ENCODE results near the gene PCSK2. TPM values are rescaled to one million over a fixed set of nuclear protein-coding genes. Genes with fewer than 3 reads are reported as not detected.

PCSK2 gene
- total RNA-seq, 1 experiment from 2014 or later: not detected

GRCh38 chr20:17467120-17467655 lies 240.3 kb downstream of the PCSK2 start:
- no peak for DNase-seq
- Histone ChIP-seq H3K4me1 (no peaks in the 10 kb centered on the region), H3K27me3 (no peaks in the 10 kb centered on the region), H3K27ac (no peak overlapping the region), H3K4me3 (no peak overlapping the region), H3K9me3 (replicated peaks) (no peaks in the 10 kb centered on the region), H3K36me3 (no peaks in the 10 kb centered on the region)

- H3K27ac ChIP-seq: no peak overlapping the region
- H3K27me3 ChIP-seq: no peaks in the 10 kb centered on the region
- H3K4me3 ChIP-seq: no peak overlapping the region
- H3K9me3 ChIP-seq (replicated peaks): no peaks in the 10 kb centered on the region
- DNase-seq: no peak
- H3K36me3 ChIP-seq: no peaks in the 10 kb centered on the region
- no peaks in the 10 kb centered on the region for H3K4me1 ChIP-seq
These were observed 241.4 kb downstream of the PCSK2 start for GRCh38 chr20:17468073-17468840.

- Histone ChIP-seq H3K4me1 (no peaks in the 10 kb centered on the region), H3K9me3 (replicated peaks) (no peaks in the 10 kb centered on the region), H3K27me3 (no peaks in the 10 kb centered on the region), H3K4me3 (no peak overlapping the region), H3K36me3 (no peaks in the 10 kb centered on the region), H3K27ac (no peak overlapping the region)
- no peak for DNase-seq
These were observed 242.6 kb downstream of the PCSK2 start for GRCh38 chr20:17469246-17470030.

DNA sequence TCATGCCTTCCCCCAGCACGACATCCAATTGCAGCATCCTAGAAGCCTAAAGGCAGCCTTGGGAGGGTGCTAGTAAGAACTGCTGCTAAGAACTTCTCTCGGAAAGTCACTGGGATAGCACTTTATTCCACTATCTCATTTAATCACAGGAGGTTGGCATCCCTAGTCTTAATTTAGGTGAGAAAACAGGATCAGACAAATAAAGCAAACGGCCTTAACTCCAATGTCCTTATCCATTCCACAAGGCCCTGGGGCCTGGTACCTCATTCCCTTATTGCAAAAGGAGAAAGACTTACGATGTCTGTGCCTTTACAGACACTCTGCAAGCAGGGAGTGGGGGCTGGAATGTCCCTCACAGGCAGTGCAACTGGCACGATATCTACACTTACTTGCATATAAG lies 243.7 kb downstream of the PCSK2 start:
- Histone ChIP-seq H3K27me3 (no peaks in the 10 kb centered on the region), H3K4me1 (no peaks in the 10 kb centered on the region), H3K27ac (no peak overlapping the region), H3K9me3 (replicated peaks) (no peaks in the 10 kb centered on the region), H3K4me3 (no peak overlapping the region), H3K36me3 (no peaks in the 10 kb centered on the region)
- no peak for DNase-seq

- H3K4me1 ChIP-seq: no peaks in the 10 kb centered on the region
- no peak overlapping the region for H3K27ac ChIP-seq
- no peak for DNase-seq
- no peaks in the 10 kb centered on the region for H3K27me3 ChIP-seq
- no peaks in the 10 kb centered on the region for H3K9me3 ChIP-seq (replicated peaks)
- H3K4me3 ChIP-seq: no peak overlapping the region
- no peaks in the 10 kb centered on the region for H3K36me3 ChIP-seq
These were observed 244.1 kb downstream of the PCSK2 start for GRCh38 chr20:17470973-17471372.

GRCh38 chr20:17471606-17472187 lies 244.9 kb downstream of the PCSK2 start:
- DNase-seq: no peak
- Histone ChIP-seq H3K36me3 (no peaks in the 10 kb centered on the region), H3K4me3 (no peak overlapping the region), H3K9me3 (replicated peaks) (no peaks in the 10 kb centered on the region), H3K27ac (no peak overlapping the region), H3K4me1 (no peaks in the 10 kb centered on the region), H3K27me3 (no peaks in the 10 kb centered on the region)

DNA sequence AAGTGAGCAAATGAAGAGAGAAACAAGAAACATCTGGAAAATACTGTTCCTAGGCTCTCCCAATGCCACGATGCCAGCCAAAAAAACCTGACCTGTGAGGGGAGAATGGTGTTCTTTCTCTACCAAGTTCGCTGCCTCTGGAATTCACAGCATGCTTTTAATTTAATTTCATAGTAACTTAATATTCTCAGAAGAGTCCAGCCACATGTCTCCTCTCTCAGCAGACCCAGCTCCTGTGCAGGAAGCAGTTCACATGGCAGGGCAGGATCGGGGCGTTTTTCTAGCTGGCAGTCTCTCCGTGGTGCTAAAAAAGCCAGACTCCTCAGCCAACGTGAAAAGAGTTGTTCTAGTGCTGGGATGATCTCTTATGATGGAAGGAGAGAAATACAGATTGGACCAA lies 246.8 kb downstream of the PCSK2 start:
- no peak overlapping the region for H3K4me3 ChIP-seq
- no peak overlapping the region for H3K27ac ChIP-seq
- no peaks in the 10 kb centered on the region for H3K27me3 ChIP-seq
- no peaks in the 10 kb centered on the region for H3K4me1 ChIP-seq
- no peaks in the 10 kb centered on the region for H3K36me3 ChIP-seq
- H3K9me3 ChIP-seq (replicated peaks): no peaks in the 10 kb centered on the region
- no peak for DNase-seq

DNA sequence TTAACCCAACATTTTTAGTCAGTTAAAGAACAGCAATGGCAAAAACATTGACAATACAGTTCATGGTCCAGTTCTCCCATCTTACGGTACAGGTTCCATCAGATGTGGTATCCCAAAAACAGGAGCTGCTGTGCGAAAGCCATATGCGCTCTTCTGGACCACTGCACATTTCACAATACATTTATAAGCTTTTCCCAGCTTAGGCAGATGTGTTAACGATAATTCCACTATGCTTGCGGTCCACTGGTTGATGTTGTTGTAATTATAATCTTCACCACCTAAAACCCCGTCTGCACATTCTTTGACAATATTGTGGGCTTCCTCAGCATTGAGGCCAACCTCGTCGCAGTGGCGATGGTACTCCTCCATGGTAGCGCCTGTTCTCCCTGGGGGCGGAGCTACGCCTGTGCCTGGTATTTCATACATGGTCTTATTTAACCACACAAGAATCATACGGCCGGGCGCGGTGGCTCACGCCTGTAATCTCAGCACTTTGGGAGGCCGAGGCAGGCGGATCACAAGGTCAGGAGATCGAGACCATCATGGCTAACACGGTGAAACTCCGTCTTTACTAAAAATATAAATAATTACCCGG lies 252.3 kb downstream of the PCSK2 start:
- Histone ChIP-seq H3K4me1 (no peaks in the 10 kb centered on the region), H3K9me3 (replicated peaks) (no peaks in the 10 kb centered on the region), H3K27ac (no peak overlapping the region), H3K36me3 (no peaks in the 10 kb centered on the region), H3K4me3 (no peak overlapping the region), H3K27me3 (no peaks in the 10 kb centered on the region)
- no peak for DNase-seq

- Histone ChIP-seq H3K36me3 (no peaks in the 10 kb centered on the region), H3K4me1 (no peaks in the 10 kb centered on the region), H3K27me3 (no peaks in the 10 kb centered on the region), H3K4me3 (no peak overlapping the region), H3K27ac (no peak overlapping the region), H3K9me3 (replicated peaks) (no peaks in the 10 kb centered on the region)
- DNase-seq: no peak
These were observed 253.9 kb downstream of the PCSK2 start for GRCh38 chr20:17480696-17481095.

DNA sequence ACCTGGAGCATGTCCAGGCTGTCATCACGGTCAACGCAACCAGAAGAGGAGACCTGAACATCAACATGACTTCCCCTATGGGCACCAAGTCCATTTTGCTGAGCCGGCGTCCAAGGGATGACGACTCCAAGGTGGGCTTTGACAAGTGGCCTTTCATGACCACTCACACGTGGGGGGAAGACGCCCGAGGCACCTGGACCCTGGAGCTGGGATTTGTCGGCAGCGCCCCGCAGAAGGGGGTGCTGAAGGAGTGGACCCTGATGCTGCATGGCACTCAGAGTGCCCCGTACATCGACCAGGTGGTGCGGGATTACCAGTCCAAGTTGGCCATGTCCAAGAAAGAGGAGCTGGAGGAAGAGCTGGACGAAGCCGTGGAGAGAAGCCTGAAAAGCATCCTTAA lies 254.8 kb downstream of the PCSK2 start:
- H3K36me3 ChIP-seq: no peaks in the 10 kb centered on the region
- H3K4me3 ChIP-seq: no peak overlapping the region
- H3K27ac ChIP-seq: no peak overlapping the region
- H3K27me3 ChIP-seq: no peaks in the 10 kb centered on the region
- H3K4me1 ChIP-seq: no peaks in the 10 kb centered on the region
- no peak for DNase-seq
- no peaks in the 10 kb centered on the region for H3K9me3 ChIP-seq (replicated peaks)

- Histone ChIP-seq H3K36me3 (no peaks in the 10 kb centered on the region), H3K27me3 (no peaks in the 10 kb centered on the region)
- DNase-seq: no peak
These were observed 255.7 kb downstream of the PCSK2 start for GRCh38 chr20:17482536-17482935.

DNA sequence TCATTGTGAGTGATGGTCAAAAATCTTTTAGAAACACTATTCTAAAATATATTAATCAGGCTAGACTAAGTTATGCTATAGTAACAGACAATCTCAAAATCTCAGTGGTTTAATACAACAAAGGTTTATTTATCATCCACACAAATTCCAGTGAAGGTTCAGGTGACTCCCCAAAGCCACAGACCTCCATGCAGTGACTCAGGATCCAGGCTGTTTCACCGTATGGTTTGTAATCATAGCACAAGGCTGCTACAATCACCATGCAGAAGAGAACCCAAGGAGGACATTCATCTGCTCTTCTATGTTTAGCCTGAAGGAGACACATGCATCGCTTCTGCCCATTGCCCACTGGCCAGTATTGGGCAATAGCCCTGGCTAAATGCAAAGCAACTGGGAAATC lies 258.2 kb downstream of the PCSK2 start:
- H3K36me3 ChIP-seq: no peaks in the 10 kb centered on the region
- H3K27ac ChIP-seq: no peak overlapping the region
- DNase-seq: no peak
- H3K4me3 ChIP-seq: no peak overlapping the region
- H3K4me1 ChIP-seq: no peaks in the 10 kb centered on the region
- peaks cover 4% of the 10 kb centered on the region; the same call in 1 of the 2 replicates for H3K27me3 ChIP-seq
- no peaks in the 10 kb centered on the region for H3K9me3 ChIP-seq (replicated peaks)

More at GRCh38 chr20:17482536-17482935, 255.7 kb downstream of the PCSK2 start:
- no peak overlapping the region for H3K4me3 ChIP-seq
- no peaks in the 10 kb centered on the region for H3K4me1 ChIP-seq
- no peaks in the 10 kb centered on the region for H3K9me3 ChIP-seq (replicated peaks)
- H3K27ac ChIP-seq: no peak overlapping the region

DNA sequence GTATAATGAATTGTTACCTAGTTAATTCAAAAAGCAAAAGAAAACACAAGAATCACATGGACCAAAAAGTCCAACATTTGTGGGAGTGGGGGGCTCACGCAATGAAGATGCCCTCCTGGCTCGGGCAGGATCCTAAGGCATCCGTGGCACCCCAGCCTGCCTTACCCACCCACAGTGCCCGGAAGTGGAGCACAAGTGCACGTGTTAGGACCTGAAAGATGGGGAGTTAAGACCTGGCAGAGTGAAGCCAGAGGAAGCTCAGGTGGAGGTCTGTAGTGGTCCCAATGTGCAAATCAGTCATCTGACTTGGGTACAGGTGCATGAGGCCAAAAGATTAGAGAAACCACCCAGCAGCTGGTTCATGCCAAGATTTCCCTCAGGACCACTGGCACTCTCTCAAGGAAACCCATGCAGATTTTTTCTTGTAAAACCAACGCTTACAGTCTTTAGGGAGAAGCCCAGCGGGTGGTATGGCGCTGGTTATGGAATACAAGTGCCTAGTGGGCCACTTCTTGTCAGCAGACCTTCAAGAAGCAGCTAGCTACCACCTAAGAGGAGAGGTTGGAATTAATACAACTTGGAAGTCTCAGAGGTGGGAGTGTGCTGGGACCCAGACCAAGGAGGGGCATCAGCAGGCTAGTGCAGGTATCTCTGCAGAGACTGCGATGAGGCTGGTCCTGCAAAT lies 262.2 kb downstream of the PCSK2 start:
- peaks cover 2% of the 10 kb centered on the region; the same call in 1 of the 2 replicates for H3K9me3 ChIP-seq (replicated peaks)
- no peak overlapping the region for H3K27ac ChIP-seq

GRCh38 chr20:17490501-17490900 lies 263.7 kb downstream of the PCSK2 start:
- no peaks in the 10 kb centered on the region for H3K4me1 ChIP-seq
- no peak overlapping the region for H3K4me3 ChIP-seq
- H3K36me3 ChIP-seq: no peaks in the 10 kb centered on the region
- H3K27me3 ChIP-seq: peaks cover 7% of the 10 kb centered on the region; the same call in 1 of the 2 replicates
- DNase-seq: no peak
- no peak overlapping the region for H3K27ac ChIP-seq
- H3K9me3 ChIP-seq (replicated peaks): peaks cover 2% of the 10 kb centered on the region; the same call in 1 of the 2 replicates

More for the DNA sequence above, 262.2 kb downstream of the PCSK2 start:
- no peaks in the 10 kb centered on the region for H3K4me1 ChIP-seq
- no peak overlapping the region for H3K4me3 ChIP-seq
- peaks cover 5% of the 10 kb centered on the region; the same call in 1 of the 2 replicates for H3K27me3 ChIP-seq
- H3K36me3 ChIP-seq: no peaks in the 10 kb centered on the region
- DNase-seq: no peak
